Measurements from ENCODE around the gene FAM110A. TPM values are rescaled to one million over a fixed set of nuclear protein-coding genes. Genes with fewer than 3 reads are reported as not detected.
"Not testable (repeated sequence)": the region's sequence is repeated elsewhere in the genome, so short reads cannot be mapped to it uniquely, and the experiment has no call there.

The FAM110A gene
- total RNA-seq, 1 experiment from 2014 or later, result 2.6 TPM

DNA sequence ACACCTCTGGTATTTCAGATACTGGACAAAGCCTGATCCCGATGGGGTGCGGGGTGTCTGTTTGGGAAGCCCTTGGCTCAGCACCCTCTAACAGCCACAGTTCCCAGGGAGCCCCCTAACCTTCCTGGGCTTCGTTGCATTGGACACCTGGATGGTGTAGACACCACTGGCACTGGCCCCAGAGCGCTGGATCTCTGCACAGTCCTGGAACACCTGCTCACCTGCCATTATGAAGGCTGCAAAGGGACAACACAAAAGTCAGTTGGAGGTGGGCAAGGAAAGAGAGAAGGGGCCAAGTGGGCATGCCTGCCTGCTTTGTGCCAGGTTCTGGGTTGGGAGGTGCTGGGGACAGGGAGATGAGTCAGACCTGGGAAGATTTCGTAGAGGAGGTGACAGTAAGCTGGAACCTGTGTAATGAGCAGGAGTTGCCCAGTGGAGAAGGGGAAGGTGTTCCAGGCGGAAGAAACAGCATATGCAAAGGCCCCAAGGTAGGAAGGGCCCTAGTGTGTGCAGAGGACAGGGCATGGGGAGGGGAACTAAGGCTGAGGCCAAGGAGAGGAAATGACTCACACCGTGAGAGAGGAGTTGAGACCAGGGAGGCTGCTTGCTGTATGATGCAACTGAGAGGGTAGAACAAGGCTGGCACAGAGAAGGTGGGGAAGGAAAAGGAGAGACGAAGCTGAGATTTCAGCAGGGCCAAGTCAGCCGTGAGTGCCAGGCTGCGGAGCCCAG is 47.7 kb downstream of the FAM110A start:
- peak; percentile 24 for DNase-seq (ENCODE audit: low read depth, low spot score)
- in situ Hi-C loops (cut with HindIII; ENCODE audit: low pct_unique_long_range_greater_than_20kb, low sequenced_read_pairs), result no loop called here

DNA sequence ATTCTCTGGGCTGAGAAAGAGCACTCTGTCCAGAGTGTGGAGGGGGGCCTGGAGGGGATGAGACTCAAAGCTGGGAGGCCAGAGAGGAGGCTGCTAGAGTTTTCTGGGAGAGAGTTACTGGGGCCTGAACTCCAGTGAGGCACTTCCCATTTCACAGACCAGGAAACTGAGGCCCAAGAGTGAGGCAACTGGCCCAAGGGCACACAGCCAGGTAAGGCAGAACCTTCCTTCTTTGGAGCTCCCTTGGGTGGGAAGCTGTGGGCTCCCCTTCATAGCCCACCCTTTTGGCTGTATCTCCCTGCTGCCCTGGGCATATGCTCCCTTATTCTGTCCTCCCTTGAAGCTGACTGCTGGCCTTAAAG is 48.2 kb downstream of the FAM110A start:
- in situ Hi-C loops (cut with HindIII; ENCODE audit: low pct_unique_long_range_greater_than_20kb, low sequenced_read_pairs), result no loop called here

DNA sequence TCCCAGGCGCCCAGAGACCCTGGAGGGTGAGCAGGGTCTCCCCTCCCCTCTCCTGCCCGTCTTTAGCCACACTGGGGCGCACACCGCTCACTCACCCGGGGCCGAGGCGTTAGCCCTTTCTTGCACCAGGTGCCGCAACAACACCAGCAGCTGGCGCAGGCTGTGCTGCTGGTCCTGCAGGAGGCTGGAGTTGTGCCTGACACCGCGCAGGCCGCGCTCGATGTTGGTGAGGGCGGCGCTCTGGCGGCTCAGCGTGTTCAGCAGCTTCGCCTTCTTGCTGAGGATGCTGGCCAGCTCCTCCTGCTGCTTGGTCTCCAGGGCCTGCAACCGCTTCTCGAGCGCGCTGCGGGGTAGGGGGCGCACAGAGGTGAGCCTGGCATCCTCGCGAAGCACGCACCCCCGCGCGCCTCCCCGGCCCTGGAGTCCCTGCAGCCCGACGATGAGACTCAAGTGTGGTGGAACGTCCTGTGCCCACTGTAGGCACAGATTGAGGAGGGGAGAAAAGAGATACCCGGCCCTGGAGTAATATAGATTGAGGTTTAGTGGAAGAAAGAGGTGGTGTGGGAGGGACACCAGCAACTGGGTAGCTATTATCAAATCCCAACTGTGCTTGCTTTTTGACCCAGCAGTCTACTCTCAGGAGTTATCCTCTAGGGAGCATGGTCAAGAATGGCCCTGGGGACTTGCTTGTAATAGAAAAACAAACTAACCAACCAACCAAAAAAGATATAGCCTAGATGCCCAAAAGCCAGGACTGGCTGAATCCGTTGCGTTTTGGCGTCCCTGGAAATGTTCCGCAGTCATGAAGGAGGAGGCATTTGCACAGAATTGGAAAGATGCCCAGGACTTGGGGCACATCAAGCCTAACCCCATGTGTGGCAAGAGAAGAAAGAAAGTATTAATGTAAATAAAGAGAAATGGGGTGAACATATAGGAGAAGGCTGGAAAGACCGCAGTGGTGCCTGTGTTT is 51.8 kb downstream of the FAM110A start:
- no peak for DNase-seq (ENCODE audit: low read depth, low spot score)
- in situ Hi-C loops (cut with HindIII; ENCODE audit: low pct_unique_long_range_greater_than_20kb, low sequenced_read_pairs), result no loop called here

More for the DNA sequence above, 48.2 kb downstream of the FAM110A start:
- no peak for DNase-seq (ENCODE audit: low read depth, low spot score)

DNA sequence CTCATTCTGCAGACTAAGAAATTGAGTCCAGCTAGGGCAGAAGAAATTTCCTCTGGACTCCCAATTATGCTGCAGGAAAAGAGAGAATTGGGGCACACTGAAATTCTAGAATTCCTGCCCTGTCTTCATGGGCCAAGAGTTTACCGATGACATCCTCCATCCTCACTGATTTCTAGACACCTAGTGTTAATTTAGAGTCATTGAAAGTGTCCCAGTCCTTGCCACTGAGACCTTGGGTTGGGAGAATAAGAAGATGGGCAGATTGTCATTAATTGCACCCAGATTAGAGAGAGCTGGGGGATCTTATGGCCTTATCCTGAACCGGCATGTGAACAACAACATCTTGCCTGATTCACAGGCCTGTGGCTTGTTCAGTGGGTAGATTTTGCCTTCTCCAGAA is 53.6 kb downstream of the FAM110A start:
- DNase-seq (ENCODE audit: low read depth, low spot score), result no peak
- in situ Hi-C loops (cut with HindIII; ENCODE audit: low pct_unique_long_range_greater_than_20kb, low sequenced_read_pairs), result no loop called here

DNA sequence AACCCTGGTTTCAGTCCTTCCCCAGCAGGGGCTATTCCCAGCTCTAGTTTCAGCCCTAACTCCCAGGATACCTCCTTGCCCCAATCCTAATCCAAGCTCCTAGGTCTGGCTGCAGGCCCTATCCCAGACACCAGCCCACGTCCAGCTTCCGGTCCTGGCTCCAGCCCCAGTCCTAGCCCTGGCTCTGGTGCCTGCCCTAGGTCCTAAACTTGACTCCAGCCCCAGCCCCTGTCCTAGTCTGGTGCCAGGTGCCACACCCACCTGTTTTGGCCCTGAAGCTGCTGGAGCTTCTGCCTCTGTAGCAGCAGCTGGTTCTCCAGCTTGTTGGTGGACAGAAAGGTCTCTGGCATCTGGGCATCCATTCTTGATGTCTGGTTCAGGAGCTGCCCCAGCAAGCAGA is 54.5 kb downstream of the FAM110A start:
- DNase-seq (ENCODE audit: low read depth, low spot score), result no peak
- in situ Hi-C loops (cut with HindIII; ENCODE audit: low pct_unique_long_range_greater_than_20kb, low sequenced_read_pairs), result no loop called here

DNA sequence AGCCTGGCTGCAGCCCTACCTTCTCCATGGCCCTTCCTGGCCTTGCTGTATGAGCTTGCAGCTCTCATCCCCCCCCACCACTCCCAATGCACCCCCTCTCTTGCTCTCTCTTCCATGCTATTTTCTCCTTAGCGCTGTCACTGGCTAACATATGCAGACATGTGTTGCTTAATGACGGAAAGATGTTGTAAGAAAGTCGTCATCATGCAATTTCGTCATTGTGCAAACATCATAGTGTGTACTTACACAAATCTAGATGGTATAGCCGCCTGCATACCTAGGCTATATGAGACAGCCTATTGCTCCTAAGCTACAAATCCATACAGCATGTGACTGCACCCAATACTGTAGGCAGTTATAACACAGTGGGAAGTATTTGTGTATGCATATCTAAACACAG is 55.6 kb downstream of the FAM110A start:
- in situ Hi-C loops (cut with HindIII; ENCODE audit: low pct_unique_long_range_greater_than_20kb, low sequenced_read_pairs), result no loop called here

DNA sequence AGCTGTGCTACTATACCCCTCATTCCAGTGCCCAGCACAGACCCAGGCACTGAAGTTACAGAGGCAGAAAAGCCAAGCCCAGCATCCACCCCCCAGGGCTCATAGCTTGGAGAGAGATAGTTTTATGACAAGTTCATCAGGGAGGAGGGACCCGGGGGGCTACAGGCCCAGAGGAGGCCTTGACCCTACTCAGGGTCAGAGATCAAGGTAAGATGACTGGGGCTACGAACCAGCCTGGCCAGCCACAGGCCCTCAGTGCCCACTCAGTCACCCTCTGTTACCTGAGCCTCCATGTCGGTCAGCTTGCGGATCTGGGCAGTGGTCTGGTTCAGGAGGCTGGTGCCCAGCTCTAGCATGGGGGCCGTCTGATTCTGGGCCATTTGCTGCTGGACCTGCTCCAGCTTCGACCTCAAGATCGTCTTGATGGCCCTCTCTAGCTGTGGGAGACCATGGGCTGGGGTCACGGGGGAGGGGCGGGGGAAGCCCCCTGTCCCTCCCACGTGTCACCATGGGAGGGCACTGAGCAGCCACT is 56.5 kb downstream of the FAM110A start:
- no peak for DNase-seq (ENCODE audit: low read depth, low spot score)
- in situ Hi-C loops (cut with HindIII; ENCODE audit: low pct_unique_long_range_greater_than_20kb, low sequenced_read_pairs), result no loop called here

More for the DNA sequence above, 55.6 kb downstream of the FAM110A start:
- DNase-seq (ENCODE audit: low read depth, low spot score), result no peak

DNA sequence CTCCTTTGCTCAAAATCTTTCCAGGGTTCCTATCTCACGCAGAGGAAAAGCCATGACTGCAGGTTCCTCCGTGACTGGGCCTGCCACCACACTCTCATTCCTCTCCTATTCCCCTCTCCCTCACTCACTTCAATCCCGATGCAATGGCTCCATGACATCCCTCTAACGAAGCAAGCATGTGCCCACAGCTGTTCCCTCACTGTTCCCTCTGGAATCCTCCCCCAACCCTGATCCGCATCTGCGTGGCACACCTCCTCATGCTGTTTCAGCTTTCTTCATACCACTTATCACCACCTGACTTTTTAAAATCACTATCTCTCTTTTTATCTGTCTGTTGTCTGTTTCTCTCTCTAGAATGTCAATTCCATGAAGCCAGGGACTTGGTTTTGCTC is 57.1 kb downstream of the FAM110A start:
- in situ Hi-C loops (cut with HindIII; ENCODE audit: low pct_unique_long_range_greater_than_20kb, low sequenced_read_pairs), result no loop called here

DNA sequence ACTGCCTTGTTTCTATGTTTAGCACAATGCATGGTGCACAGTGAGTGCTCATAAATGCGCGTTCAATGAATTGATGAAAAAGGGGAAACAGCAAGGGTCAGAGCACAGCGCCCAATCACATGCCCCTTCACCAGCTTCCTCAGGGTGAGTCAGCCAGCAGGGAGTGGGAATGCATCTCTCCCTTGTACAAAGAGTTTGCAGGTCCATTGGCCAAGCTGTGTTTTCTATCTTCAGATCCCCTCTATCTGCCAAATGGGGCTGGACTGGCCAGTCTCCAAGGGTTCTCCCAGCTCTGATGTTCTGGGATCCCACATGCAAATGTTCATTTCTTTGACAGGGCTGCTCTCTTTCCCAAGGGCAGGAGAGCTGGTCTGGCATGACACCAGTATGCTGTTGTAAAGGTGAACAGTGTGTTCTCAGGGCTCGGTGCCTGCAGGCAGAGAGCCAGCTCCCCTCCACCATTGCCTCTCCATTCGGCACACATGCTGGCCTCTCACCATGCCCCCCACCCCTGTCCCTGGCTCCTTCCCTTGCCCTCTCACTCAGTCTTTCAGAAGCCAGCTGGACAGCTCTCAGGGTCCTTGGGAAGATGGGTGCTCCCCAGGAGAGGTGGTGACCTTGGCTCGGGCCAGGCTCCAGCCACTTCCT is 57.7 kb downstream of the FAM110A start:
- no peak for DNase-seq (ENCODE audit: low read depth, low spot score)
- in situ Hi-C loops (cut with HindIII; ENCODE audit: low pct_unique_long_range_greater_than_20kb, low sequenced_read_pairs), result no loop called here

More for the DNA sequence above, 57.1 kb downstream of the FAM110A start:
- no peak for DNase-seq (ENCODE audit: low read depth, low spot score)

DNA sequence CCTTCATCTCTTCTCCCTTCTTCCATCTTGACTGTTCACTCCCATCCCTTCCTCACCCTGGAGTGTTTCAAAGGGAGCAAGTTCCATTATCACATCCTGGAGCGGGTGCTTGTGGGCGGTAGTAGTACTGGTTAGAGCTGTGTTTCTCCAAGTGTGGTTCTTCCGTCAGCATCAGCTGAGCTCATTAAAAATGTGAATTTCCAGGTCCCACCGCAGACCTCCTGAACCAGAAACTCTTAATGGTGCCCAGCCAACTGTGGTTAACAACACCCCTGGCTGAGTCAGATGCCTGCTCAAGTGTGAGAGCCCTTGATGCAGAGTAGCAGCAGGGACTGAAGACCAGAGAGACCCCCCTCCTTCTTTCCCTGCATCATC is 58.2 kb downstream of the FAM110A start:
- DNase-seq (ENCODE audit: low read depth, low spot score), result no peak
- in situ Hi-C loops (cut with HindIII; ENCODE audit: low pct_unique_long_range_greater_than_20kb, low sequenced_read_pairs), result no loop called here

DNA sequence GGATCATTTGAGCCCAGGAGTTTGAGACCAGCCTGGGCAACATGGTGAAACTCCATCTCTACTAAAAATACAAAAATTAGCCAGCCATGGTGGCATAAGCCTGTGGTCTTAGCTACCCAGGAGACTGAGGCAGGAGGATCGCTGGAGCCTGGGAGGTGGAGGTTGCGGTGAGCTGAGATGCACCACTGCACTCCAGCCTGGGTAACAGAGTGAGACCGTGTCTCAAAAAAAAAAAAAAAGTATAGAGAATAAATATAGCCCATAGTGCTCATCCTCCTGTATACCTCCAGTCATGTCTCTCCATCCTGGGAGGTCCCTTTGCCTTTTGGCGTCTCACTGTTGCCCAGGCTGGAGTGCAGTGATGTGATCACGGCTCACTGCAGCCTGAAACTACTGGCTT is 58.9 kb downstream of the FAM110A start:
- DNase-seq (ENCODE audit: low read depth, low spot score); in situ Hi-C loops (cut with HindIII; ENCODE audit: low pct_unique_long_range_greater_than_20kb, low sequenced_read_pairs): not testable (repeated sequence)

Other genes starting within 250 kb of the FAM110A start
- gene TCF15, start 223.4 kb upstream of the FAM110A start, total RNA-seq (2014; rRNA removed; shearing (Covaris generic)), result not detected in 2 replicates
- 111 and 125 TPM in 2 replicates for gene SRXN1, start 180.5 kb upstream of the FAM110A start, total RNA-seq (2014; rRNA removed; shearing (Covaris generic))
- not detected in 2 replicates for gene SCRT2, start 157.9 kb upstream of the FAM110A start, total RNA-seq (2014; rRNA removed; shearing (Covaris generic))
- gene SLC52A3, start 65.2 kb upstream of the FAM110A start, total RNA-seq (2014; rRNA removed; shearing (Covaris generic)), result 0.03 and 0.11 TPM in 2 replicates
- not detected in 2 replicates for gene ANGPT4, start 82.6 kb downstream of the FAM110A start, total RNA-seq (2014; rRNA removed; shearing (Covaris generic))
- 0.24 TPM in 1 of 2 replicates, not detected in the other for gene RSPO4, start 168.6 kb downstream of the FAM110A start, total RNA-seq (2014; rRNA removed; shearing (Covaris generic))

All from SK-MEL-5 (cell line).